ENCODE results near the gene ZNHIT3. TPM values are rescaled to one million over a fixed set of nuclear protein-coding genes. Genes with fewer than 3 reads are reported as not detected.

The ZNHIT3 gene
- total and polyA plus RNA-seq, 10 of the 15 experiments (the other 5 are each of a cell fraction or from before 2014, with no cell fraction given): 34.1 to 128 (median 55.6) TPM

DNA sequence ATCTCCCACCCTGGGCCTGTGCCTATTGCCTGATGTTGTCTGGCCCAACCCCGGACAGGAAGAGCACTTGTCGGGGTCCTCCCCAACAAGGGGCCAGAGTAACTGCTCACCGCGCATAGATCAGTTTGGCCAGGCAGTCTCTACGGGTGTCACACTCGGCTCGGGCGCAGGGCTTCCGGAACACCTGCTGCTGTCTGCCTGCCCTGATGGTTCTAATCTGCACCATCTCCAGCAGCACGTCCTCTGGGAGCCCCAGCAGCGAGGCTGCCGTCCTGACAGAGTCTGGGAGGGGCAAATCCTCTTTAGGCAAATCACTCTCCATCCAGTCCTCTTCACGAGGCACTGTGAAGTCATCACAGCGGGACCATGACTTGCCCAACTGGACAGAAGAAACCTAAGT is 24.2 kb downstream of the ZNHIT3 start:
- in situ Hi-C loops (cut with MboI): no loop called here
- ChIA-PET POLR2A (no interaction called here), CTCF (no interaction called here), RAD21 (ENCODE audit: unreplicated experiment) (no interaction called here), SMC1A (ENCODE audit: uncharacterized antibody, unreplicated experiment) (no interaction called here)
- ATAC-seq (no peak), FAIRE-seq (no peak), DNase-seq (ENCODE audit: low read depth, low spot score) (no peak)
- Histone ChIP-seq H3K36me3 (ENCODE audit: control insufficient read depth in 2 of 2, insufficient read depth in 2 of 2, low read length in 1 of 2) (peaks cover 19 to 20% of the 10 kb centered on the region in 2 experiments; a peak in 3 of 4 replicates), H3K9ac (ENCODE audit: control insufficient read depth, insufficient read depth, low read length) (no peak overlapping the region), H4K20me1 (ENCODE audit: control insufficient read depth, insufficient read depth) (no peaks in the 10 kb centered on the region), H3K4me1 (ENCODE audit: control insufficient read depth, insufficient read depth, low read length) (no peaks in the 10 kb centered on the region), H3K79me2 (ENCODE audit: control insufficient read depth, insufficient read depth, low read length) (no peaks in the 10 kb centered on the region), H3K4me2 (ENCODE audit: control insufficient read depth, insufficient read depth) (no peak overlapping the region), H3K27me3 (replicated peaks in 1 of 2; ENCODE audit: control insufficient read depth in 2 of 2, insufficient read depth in 2 of 2, low read length in 1 of 2) (no peaks in the 10 kb centered on the region), H2AFZ (ENCODE audit: control insufficient read depth, low read depth, low read length) (no peak overlapping the region), H3K9me3 (replicated peaks; ENCODE audit: control insufficient read depth, insufficient read depth, low read length) (no peaks in the 10 kb centered on the region), H3K27ac (ENCODE audit: control insufficient read depth, insufficient read depth) (no peak overlapping the region), H3K4me3 (no peak overlapping the region)
- intact Hi-C loops (cut with micrococcal nuclease; ENCODE audit: unreplicated experiment): no loop called here
- BruUV-seq (replicated peaks): no TSS peak
- 88% methylated on average over 14 of the region's 14 CpGs for WGBS (ENCODE audit: insufficient coverage, insufficient replicate concordance, low lambda C conversion rate, missing lambda C conversion rate)
- TF ChIP-seq SUPT20H (IDR thresholded peaks at IDR 0.05; ENCODE audit: borderline replicate concordance, control insufficient read depth, low read depth, low read length) (no peak), ZNF207 (IDR thresholded peaks at IDR 0.05; ENCODE audit: borderline replicate concordance) (no peak), RAD51 (IDR thresholded peaks at IDR 0.05) (no peak), BACH1 (IDR thresholded peaks at IDR 0.05; ENCODE audit: borderline replicate concordance) (no peak), HDAC2 (IDR thresholded peaks at IDR 0.05) (no peak), ZBTB33 (IDR thresholded peaks at IDR 0.05) (no peak), SIN3A (IDR thresholded peaks at IDR 0.05; ENCODE audit: low read depth, low read length) (no peak), NFYA (IDR thresholded peaks at IDR 0.05; ENCODE audit: borderline replicate concordance, low read depth, low read length) (no peak), BCL11A (IDR thresholded peaks at IDR 0.05; ENCODE audit: low read depth, low read length) (no peak), POLR2A (IDR thresholded peaks at IDR 0.05; ENCODE audit: low read depth, low read length) (no peak), SMAD5 (IDR thresholded peaks at IDR 0.05; ENCODE audit: low read depth) (no peak), JUND (IDR thresholded peaks at IDR 0.05; ENCODE audit: low read depth, low read length) (no peak), ZBTB4 (CRISPR knock-in tag; IDR thresholded peaks at IDR 0.05) (no peak), ZBED1 (IDR thresholded peaks at IDR 0.05; ENCODE audit: borderline replicate concordance) (no peak), EGR1 (IDR thresholded peaks at IDR 0.05; ENCODE audit: borderline replicate concordance in 1 of 2, low read depth in 2 of 2, low read length in 2 of 2) (no peak), BCL3 (IDR thresholded peaks at IDR 0.05; ENCODE audit: borderline replicate concordance, insufficient read depth, low read depth, low read length, poor library complexity, severe bottlenecking) (no peak)
- TF ChIP-seq, protein P1, sequence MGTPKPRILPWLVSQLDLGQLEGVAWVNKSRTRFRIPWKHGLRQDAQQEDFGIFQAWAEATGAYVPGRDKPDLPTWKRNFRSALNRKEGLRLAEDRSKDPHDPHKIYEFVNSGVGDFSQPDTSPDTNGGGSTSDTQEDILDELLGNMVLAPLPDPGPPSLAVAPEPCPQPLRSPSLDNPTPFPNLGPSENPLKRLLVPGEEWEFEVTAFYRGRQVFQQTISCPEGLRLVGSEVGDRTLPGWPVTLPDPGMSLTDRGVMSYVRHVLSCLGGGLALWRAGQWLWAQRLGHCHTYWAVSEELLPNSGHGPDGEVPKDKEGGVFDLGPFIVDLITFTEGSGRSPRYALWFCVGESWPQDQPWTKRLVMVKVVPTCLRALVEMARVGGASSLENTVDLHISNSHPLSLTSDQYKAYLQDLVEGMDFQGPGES (IDR thresholded peaks at IDR 0.05): no peak
- TF ChIP-seq, protein P2, sequence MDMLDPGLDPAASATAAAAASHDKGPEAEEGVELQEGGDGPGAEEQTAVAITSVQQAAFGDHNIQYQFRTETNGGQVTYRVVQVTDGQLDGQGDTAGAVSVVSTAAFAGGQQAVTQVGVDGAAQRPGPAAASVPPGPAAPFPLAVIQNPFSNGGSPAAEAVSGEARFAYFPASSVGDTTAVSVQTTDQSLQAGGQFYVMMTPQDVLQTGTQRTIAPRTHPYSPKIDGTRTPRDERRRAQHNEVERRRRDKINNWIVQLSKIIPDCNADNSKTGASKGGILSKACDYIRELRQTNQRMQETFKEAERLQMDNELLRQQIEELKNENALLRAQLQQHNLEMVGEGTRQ (IDR thresholded peaks at IDR 0.05; ENCODE audit: borderline replicate concordance, low read depth, low read length): no peak
